NCI-H2227 treated with DMSO at 0.1 percent for 48 hours (cell line): Measurements from ENCODE around the gene KRT85.
"Not testable (repeated sequence)": the region's sequence is repeated elsewhere in the genome, so short reads cannot be mapped to it uniquely, and the experiment has no call there.

Source experiments
- DNase-seq: peaks from one replicate; lab custom pipeline; 2025; lab: John Stamatoyannopoulos, UW

Gene KRT85

DNA sequence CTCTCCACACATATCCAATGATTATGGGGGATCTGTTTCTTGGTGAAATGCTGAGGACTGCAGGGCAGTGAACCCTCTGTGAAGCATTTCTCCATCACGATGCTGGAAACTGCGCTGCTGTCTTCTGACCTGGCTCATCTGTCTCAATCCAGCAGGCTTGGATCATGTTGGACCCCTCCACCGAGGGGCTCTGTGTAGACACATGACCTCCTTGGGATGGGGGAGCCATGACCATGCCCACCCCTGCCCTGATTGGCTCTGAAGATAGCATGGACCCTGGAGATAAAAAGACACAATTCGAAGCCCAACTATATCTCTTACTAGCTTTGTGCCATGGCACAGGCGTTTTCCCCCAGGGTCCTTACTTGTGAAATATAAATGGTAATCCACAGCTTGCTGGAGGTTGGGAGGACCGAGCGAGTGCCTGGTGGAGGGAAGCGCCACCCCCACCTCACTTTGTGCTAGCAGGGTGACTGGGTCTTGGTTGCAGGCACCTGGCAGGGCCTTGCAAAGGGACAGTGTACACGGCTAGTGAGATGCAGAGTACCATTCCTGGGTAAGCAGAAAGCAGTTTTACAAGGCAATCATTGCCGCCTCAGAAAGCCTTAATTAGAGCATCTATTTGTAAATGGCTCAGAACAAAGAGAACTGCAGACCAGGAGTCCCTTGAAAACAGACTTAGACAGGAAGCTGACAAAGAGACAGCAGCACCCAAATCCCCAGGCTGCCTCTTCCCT is 43.7 kb downstream of the KRT85 start:
- no peak for DNase-seq

DNA sequence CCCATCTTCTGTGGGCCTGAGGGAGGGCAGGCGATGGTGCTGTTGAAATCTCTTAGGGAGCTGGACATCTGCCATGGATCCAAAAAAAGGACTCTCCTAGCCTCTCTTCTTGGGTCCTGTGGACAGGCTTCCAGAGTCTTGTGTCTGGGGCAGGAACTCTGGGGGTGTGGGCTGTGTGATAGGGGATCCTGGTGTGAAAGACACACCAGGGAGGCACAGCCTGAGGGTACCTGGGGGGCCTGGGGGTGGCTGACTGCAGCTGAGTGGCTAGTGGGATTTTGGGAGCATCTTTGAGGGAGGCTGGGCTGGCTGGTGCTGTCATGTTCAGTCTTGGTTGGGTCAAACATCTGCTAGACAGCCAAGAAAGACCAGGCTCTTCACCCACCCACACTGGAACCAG is 44.3 kb downstream of the KRT85 start:
- DNase-seq, result no peak

DNA sequence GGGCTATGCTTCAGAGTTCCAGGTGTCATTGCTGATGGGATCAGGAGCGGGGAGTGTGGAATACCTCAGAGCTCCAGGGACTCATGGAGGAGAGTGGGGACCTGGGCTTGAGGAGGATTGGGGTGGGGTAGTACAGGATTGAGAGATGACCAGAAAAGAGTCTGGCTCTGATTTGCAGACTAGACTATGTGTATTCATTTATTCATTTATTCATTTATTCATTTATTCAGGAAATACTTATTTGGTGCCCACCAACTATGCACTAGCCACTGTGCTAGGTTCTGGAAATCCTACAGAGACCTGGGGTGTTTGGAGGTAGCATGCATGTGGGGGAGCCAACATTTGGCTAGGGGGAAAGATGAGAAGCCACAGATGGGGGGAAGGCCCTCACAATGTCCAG is 45.2 kb downstream of the KRT85 start:
- no peak for DNase-seq

DNA sequence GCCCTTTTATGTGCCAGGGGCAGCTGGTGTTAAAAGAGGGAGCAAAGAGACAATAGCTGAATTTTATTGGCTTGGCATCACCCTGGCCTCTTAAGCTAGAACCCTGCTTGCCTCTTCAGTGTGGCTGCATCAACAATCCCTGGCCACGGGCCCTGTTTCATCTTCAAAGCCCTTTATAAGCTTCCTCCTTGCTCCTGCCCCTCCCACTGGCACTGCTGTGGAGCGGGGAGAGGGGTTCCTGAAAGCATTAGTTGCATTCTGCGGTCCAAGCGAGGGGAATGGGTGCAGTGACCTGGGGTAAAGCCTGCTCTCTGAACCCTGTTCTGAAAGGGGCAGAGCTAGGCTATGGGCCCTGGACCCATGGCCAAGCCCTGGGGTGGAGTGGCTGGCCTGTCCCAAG is 45.9 kb downstream of the KRT85 start:
- DNase-seq, result no peak

DNA sequence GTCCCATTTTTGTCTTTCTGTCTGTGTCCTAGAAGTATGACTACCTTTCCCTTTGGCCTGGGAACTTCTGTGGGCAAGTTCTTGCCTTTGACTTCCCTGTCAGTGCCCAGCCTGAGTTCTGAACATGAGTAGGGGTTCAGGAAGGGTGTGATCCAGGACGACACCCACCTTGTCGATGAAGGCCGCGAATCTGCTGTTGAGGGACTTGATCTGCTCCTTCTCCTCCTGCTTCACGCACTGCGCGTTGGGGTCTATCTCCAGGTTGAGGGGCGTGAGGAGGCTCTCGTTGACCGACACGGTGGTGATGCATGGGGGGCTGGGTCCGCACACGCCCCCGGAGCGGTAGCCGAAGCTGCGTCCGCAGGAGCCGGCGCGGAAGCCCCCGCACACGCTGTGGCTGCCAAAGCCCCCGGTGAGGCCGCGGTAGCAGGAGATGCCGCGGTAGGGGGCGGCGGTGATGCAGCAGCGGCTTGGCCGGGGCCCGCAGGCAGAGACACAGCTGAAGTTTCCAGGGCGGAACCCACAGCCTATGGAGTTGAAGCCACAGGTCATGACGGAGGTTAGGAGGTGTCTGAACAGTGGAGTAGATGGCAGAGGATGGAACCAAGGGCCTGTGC is 46.4 kb downstream of the KRT85 start, which contains the start of gene KRT83:
KRT83 (minus strand) TSS at position 615 of the 617 bp plus-strand sequence; CDS start at position 552, 63 bp downstream.
- no peak for DNase-seq

DNA sequence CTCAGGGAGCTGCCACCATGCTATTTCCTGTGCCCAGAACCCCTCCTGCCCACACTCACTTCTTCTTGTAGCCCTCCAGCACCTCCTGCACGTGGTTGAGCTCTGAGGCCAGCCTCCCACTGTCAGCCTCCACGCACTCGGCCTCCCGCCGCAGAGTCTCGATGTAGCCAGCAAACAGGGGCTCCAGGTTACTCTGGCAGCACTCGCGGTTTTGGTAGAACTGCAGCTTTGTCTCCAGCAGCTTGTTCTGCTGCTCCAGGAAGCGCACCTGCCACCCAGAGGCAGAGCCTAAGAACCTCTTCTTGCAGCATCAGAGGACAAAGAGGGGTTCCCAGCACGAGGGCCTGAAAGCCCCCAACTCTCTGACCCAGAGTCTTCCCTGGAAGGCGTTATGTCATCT is 48.2 kb downstream of the KRT85 start:
- DNase-seq, result no peak

DNA sequence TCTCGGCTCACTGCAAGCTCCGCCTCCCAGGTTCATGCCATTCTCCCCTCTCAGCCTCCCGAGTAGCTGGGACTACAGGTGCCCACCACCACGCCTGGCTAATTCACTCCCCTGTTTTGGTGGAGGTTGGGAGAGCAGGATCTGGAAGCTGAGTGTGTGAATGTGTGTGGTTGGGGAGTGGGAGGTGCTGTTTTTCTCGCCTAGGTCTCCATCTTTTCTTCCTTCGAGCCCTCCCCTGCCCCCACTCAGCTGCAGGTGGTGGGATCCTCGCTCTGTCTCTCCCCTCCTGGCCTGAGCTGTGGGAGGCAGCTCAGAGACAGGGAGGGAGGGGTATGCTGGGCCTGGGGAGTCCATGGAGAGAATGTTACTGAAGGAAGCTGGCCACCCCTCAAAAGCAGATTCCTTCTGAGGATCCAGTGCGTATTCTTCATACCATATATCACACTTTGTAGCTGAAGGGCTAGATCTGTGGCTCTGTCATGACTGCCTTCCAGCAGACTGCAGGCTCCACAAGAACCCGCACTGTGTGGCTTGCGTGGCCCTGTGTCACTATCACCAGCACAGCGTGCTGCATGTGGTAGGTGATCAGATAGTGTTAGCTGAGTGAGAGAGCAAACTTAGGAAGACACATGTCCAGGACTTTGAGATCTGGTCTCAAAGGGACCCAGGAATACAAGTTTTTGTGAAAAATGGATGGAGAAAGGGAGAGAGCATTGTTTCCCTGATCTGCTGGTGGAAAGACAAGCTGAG is 48.9 kb downstream of the KRT85 start:
- DNase-seq, result no peak

DNA sequence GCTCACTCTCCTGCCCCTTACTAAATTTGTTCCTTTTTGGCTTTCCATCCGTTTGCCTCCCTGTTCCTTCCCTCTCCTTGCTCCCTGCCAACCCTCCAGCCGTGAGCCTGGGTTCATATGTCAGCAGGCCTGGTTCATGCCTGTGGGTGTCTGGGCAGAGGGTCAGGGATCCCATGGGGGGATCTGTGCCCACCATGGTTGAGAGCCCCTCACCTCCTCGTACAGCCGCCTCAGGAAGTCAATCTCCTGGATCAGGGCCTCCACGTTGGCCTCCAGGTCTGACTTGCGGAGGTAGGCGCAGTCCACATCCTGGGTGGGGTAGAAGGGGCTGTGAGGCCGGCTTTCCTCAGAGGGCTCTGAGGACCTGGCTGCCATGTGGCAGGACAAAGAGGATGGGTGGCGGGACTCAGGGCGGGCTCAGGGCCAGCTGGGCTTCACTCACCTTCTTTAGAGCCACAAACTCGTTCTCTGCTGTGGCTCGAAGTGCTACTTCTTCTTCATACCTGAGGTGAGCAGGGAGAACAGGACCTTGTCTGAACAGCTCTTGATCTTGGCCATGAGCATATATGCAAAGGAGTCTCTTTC is 49.7 kb downstream of the KRT85 start:
- DNase-seq, result no peak

DNA sequence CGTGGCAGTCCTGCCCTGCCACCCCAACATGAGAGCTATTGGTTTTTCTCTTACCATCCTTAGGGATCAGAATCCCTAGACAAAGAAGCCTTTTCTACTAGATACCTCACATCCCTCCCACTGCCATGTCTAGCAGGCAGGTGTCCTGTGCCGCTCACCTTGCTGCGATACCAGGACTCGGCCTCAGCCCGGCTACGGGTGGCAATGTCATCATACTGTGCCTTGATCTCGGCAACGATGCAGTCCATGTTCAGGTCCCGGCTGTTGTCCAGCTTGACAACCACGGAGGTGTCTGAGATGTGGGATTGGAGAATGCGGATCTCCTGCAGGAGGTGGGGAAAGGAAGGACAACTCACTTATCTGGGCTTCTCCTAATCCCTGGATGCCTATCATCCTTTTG is 50.6 kb downstream of the KRT85 start:
- DNase-seq, result no peak

DNA sequence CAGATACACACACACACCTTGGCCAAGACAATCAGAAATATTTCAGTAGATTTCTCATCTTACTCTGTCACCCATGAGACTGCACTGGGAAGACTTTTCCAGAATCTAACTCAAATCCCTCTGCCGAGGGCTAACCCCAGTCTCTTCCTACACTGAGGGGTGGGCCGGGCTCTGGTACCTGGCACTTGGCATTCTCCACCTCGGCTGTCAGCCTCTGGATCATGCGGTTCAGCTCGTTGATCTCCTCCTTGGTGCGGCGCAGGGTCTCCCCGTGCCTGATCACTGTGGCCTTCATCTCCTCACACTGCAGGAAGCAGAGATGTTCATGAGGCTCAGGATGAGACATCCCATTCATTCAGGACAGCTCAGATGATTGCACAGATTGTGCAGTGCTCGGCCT is 51.0 kb downstream of the KRT85 start:
- DNase-seq, result no peak

DNA sequence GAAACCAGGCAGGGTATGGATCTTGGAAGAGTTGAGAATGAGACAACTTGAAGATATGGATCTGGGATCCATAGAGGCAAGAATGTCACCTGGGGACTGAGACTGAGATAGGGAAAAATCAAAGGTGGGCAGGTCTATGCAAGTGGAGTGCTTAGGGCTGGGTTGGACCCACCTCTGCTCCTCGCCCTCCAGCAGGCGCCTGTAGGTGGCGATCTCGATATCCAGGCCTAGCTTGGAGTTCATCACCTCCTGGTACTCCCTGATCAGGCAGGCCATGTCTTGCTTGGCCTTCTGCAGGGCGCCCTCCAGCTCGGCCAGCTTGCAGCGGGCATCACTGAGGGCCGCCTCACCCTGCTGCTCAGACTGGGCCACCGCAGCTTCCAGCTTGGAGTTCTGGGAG is 51.6 kb downstream of the KRT85 start:
- not testable (repeated sequence) for DNase-seq

DNA sequence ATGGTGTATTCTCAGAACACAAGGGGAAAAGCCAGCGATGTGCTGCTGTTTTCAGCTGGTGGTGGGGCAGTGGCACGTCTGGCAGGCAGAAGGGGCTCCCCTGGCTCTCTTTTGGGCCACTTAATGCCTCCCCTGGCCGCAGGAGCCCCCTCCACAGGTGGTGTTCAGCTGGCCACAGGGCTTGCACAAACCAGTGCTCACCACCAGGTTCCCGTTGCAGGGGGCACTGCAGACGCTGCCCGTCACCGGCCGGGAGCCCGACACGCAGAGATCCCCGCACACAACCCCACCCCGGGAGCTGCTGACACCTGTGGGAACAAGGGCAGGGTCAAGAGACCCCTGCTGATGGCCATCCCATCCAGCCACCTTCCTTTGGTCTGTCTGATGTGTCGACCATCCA is 52.8 kb downstream of the KRT85 start:
- no peak for DNase-seq

DNA sequence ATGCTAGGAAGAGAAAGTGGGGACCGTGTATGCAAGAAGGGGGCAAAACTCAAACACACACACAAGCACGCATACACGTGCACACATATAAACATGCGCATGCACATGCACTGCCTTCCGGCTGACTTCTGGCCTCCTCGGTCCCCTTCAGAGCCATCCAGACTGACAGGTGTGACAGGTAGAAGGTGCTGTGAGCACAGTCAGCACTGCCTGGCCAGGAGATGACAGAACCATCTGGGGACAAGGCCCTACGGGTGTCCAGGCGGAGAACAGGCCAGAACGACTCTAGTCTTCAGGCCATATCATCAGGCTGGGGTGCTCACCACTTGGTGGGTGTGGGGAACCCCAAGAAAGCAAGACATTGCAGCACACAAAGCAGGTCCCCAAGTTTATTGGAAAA is 53.4 kb downstream of the KRT85 start:
- no peak for DNase-seq

DNA sequence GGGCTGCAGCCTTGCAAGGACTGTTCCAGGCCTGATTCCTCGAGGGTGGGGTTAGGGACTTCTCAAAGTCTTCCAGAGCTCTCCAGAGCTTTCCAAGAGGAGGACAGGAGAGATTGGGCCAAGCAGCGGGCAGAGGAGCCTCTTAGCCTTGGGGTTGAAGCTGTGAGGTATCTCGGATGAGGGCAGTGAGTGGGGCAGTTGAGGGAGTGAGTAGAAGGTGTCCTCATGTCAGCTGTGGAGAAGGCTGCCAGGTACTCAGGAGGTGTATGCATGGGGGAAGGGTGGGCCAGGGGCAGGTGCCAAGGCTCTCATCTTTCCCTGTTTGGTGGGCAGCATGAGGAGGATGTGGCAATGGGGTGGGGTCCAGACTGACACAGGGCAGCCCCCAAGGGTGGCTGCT is 53.8 kb downstream of the KRT85 start:
- no peak for DNase-seq

DNA sequence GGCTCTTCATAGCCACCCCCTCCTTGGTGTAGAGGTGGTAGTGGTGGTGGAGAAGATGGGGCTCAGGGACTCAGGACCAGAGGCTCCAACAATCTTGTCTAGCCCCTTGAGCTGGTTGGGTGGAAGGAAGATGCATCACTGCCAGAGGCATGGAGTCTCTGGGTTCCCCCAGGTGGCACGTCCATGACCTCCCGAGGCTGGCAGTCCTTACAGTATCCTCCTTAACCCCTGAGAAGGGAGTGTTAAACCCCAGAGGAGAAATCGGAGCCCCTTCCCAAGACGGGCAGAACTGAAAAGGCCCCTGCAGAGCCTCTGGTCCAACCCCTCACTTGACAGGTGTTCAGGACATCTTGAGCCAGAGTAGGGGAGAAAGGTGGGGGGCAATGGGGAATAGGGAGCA is 55.2 kb downstream of the KRT85 start:
- DNase-seq, result no peak

DNA sequence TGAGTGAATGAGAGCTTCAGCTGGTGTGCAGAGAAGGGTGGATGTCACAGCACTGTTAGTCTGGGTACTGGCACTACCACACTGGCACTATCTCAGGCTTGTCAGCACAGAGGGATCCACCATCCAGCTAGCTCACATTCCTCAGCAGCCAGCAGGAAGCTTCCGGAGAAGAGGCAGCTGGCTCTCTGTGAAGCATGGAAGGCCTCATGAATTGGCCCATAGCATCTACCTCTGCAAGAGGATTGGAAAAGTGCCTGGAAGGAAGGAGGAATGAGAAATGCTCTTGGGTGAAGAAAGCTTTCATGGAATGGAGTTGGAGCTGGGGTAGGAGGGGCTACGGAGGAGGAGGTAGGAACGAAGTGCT is 56.0 kb downstream of the KRT85 start:
- no peak for DNase-seq

DNA sequence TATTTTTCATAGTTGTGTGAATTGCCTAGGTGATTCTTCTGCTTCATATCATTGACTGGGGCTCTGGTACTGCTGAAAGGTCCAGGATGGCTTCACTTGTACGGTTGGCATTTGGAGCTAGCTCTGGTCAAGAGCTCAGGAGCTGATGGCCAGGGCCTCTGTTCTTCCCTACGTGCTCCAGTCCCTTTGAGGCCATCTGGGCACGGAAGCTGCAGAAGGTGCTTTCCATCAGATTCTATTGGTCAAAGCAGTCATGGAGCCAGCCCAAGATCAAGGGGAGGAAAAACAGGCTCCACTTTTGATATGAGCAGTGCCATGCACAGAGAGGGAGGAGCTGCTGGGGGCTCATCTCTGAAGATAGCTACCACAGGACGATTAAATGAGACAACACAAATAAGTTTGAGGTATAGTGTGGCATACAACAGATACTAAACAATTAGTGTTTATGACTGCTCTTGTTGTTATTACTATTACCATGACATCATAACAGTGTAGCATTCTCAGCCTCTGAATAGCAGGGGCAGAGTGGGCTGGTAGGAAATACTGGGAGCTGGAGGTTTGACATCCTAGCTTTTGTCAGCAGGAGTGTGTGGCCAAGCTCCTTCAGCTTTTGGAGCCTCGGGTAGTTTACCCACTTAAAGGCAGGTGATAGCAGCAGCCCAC is 56.5 kb downstream of the KRT85 start:
- no peak for DNase-seq
